EH (cell line): ENCODE measurements around the gene MAMDC2.

ENCODE experiments used
- DNase-seq: peaks from one replicate; pipeline ENCODE4 v3.0.0-alpha.2; 2015; ENCODE audit warnings: low read depth

MAMDC2 gene

GRCh38 chr9:70107558-70107957 lies 63.9 kb downstream of the MAMDC2 start:
- DNase-seq = no peak

DNA sequence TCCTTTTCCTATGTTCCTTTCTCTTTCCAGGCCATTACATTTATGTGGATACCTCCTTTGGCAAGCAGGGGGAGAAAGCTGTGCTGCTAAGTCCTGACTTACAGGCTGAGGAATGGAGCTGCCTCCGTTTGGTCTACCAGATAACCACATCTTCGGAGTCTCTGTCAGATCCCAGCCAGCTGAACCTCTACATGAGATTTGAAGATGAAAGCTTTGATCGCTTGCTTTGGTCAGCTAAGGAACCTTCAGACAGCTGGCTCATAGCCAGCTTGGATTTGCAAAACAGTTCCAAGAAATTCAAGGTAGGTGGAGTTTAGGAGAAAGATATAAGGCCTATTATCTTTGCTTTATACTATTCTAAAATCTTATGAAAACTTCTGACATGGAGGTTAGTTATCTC lies 64.5 kb downstream of the MAMDC2 start:
- DNase-seq = no peak

- peak; percentile 46 for DNase-seq
Measured at GRCh38 chr9:70110194-70111041, 66.8 kb downstream of the MAMDC2 start.

GRCh38 chr9:70111042-70111602 lies 67.5 kb downstream of the MAMDC2 start:
- DNase-seq = peak; percentile 74

DNA sequence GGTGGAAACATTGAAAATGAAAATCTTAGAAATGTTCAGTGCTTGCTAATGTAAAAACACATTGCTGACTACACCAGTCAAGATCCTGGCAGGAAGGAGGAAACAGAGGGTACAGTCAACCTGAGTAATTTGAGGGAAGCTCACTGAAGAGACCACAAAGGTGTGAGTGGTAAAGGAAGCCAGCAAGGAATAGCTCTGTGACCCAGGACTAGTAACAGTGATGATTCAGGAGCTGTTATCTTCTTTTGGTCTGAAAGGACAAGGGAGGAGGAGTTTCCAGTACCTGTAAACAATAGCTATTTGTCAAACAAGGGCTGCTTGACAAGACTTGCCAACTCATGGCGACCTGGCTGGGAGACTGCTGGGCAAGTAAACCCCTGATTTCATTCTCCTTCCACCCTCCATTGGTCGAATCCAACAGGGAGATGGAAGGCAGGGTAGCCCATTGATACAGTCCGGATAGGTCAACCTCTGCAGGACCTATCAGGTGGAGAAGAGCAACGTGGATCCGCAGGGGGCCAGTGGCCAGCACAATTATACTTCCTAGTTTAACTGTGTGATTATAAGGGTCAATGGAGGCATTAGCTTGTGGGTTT lies 68.1 kb downstream of the MAMDC2 start:
- DNase-seq = no peak

DNA sequence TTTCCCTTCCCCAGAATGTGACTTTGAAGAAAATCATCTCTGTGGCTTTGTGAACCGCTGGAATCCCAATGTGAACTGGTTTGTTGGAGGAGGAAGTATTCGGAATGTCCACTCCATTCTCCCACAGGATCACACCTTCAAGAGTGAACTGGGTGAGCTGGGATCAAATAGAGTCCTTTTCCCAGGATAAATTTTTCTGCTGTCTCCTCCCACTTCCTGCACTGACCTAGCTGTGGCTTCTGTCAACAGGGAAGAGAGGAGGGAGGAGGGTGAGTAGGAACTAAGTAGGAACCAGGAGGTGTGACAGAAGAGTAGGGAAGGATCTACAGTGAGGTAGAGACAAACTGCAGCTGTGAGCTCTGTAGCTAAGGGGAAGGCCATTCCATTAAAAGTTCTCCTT lies 69.3 kb downstream of the MAMDC2 start:
- DNase-seq = peak; percentile 50

GRCh38 chr9:70113403-70114022 lies 69.9 kb downstream of the MAMDC2 start:
- DNase-seq = peak; percentile 73

- DNase-seq = no peak
Measured at GRCh38 chr9:70114898-70115297, 71.2 kb downstream of the MAMDC2 start.

DNA sequence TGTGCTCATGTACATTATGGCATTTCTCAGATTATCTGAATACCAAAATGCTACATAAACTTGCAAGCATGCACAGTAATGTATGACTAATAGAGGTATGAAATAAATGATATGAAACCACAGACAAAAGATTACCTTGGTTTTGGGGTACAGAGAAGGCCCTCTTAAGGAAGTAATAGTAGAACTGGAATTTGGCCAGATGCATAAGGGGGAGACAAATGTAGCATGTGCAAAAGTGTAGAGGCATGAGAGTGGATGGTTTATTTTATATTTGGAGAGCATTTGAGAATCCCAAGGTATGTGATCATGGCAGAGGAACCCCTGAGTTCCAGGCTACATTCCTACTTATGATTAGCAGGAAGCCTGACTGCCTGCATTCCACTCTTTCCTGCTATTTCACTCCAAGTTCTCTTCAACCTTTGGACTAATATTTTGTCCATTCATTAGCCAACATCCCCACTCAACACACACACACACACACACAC lies 74.2 kb downstream of the MAMDC2 start:
- peak; percentile 74 for DNase-seq

GRCh38 chr9:70119786-70120185 lies 76.1 kb downstream of the MAMDC2 start:
- peak; percentile 46 for DNase-seq

DNA sequence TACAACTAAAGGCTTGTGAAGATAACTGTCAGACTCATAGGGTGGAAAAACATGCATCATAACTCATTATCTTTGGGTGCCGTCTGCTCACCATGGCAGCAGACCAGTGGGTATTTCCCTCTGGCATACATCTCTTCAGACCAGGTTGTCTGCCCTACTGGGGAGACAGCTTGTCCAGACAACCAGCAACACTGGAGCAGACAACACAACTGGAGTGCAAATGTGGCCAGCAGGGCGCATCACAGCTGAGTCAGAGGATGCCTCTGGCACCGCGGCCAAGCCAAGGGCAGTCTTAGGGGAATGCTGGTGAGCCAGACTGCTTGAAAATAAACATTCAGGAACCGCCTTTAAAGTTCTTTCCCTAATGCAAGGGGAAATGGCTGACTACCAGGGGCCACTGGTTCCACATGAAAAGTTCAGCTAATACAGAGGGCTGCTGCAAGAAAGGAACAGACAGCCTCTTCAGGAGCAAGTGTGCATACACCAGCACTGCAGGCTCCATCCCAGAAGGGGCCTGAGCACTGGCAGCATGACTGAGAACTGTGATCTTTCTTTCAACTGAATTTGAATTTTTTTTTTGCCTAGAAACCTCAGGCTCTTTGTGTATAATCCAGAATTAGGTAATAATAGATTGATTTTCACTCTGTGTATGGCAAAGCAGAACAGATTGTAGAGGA lies 77.3 kb downstream of the MAMDC2 start:
- peak; percentile 96 for DNase-seq

- peak; percentile 46 for DNase-seq
Measured at GRCh38 chr9:70121818-70122436, 78.3 kb downstream of the MAMDC2 start.

GRCh38 chr9:70123695-70124094 lies 80.0 kb downstream of the MAMDC2 start:
- DNase-seq = no peak

- DNase-seq = no peak
Measured at GRCh38 chr9:70125621-70126263, 82.1 kb downstream of the MAMDC2 start.

DNA sequence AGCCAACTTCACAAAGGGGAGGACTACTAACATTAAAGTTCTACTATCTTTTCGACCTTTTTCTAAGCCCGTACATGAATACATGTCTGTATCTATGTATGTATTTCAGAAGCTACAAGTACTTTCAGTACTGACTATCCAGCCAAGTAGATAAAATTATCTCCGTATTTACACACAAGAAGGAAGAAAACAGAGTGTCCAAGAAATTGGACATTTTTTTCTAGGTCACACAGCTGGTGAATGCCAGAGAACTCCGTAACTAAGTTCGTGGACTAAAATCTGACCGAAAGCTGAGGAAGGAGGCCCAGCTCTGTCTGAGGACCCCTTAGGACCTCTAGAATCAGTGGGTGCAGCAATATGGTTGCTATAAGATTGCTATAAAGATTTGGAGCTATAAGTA lies 83.4 kb downstream of the MAMDC2 start:
- no peak for DNase-seq

- peak; percentile 34 for DNase-seq
Measured at GRCh38 chr9:70127540-70128416, 84.1 kb downstream of the MAMDC2 start.

DNA sequence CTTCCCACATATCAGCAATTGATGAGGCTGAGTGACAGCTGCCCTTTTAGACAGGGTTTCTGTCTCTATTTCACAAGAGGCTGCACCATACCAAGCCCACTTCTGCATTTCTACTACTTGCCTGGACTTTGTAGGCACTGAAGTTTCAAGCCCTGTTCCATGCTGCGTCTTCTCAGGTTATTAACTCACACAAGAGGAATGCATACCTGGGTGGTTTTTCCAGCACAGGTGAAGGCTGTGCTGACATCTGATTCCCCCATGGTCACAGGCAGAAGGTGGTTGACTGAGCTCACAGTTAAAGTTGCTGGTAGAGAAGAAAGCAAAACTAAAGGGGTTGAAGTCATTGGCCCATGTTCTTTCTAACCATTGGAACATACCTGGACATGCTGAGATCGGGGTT lies 86.6 kb downstream of the MAMDC2 start:
- no peak for DNase-seq

DNA sequence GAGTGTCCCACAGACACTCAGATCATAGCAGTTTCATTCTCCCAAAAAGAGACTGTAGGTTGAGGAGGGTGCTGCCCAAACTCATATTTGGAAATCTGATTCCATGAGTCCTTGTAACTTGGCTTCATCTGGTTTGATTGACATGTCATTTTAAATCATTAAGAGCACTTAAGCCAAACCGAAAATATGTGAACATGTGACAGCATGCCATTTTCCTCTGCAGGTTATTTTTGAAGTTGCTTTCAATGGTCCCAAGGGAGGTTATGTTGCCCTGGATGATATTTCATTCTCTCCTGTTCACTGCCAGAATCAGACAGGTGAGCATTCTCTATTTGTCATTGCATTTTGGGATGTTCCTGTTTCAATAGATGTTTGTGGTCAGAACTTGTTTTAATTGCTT lies 87.6 kb downstream of the MAMDC2 start:
- no peak for DNase-seq

GRCh38 chr9:70133253-70134208 lies 89.9 kb downstream of the MAMDC2 start:
- peak; percentile 45 for DNase-seq
